Thoracic aorta (tissue), 2 donors: ENCODE data around the gene SLC16A12. TPM values are rescaled to one million over a fixed set of nuclear protein-coding genes. Genes with fewer than 3 reads are reported as not detected.

Experiments used
- ATAC-seq: fragments of 150-250 bp; one replicate; pipeline ENCODE4 v1.8.0; 2017; ENCODE audit warnings: low read depth; ENCODE audit not compliant: insufficient number of reproducible peaks, low FRiP score
- DNase-seq: peaks from one replicate; pipeline ENCODE4 v3.0.0-alpha.2; 2020; ENCODE audit warnings: low spot score
- H3K27ac ChIP-seq, 2 donors: fragments of 200-600 bp; sonication (generic); 1 replicate in 1 of 2; 2 replicates in 1 of 2; pipeline ENCODE4 v1.5.1; 2016; ENCODE audit warnings: mild to moderate bottlenecking in 2 of 2, moderate library complexity in 2 of 2
- H3K27me3 ChIP-seq: fragments of 200-600 bp; sonication (generic); replicated peaks from 2 replicates; pipeline ENCODE4 v1.6.0; 2016; ENCODE audit warnings: mild to moderate bottlenecking; ENCODE audit not compliant: insufficient read depth
- H3K36me3 ChIP-seq: fragments of 200-600 bp; sonication (generic); one replicate; pipeline ENCODE4 v1.5.1; 2016
- H3K4me1 ChIP-seq, 2 donors: fragments of 200-600 bp; sonication (generic); 1 replicate in 1 of 2; 2 replicates in 1 of 2; pipeline versions ENCODE4 v1.5.1 to v1.6.0; 2016; ENCODE audit warnings: low read depth in 2 of 2, mild to moderate bottlenecking in 1 of 2; ENCODE audit not compliant: control insufficient read depth in 1 of 2
- H3K4me3 ChIP-seq: fragments of 200-600 bp; sonication (generic); 2 replicates; pipeline ENCODE4 v1.5.1; 2016; ENCODE audit warnings: mild to moderate bottlenecking
- H3K9me3 ChIP-seq: fragments of 200-600 bp; sonication (generic); 2 replicates; pipeline ENCODE4 v1.5.1; 2016
- CTCF ChIP-seq: fragments of 200-600 bp; sonication (generic); IDR thresholded peaks from one replicate; pipeline ENCODE4 v1.5.1; 2019; ENCODE audit warnings: antibody characterized with exemption
- total RNA-seq, 2 donors: library from RNA; depleted of rRNA; stranded (reverse); fragments of >200 nt; gene quantifications; one replicate each; pipeline versions ENCODE4 v1.1.0 to v1.2.3, GENCODE V29; 2016

SLC16A12 gene
- total RNA-seq, 2 donors from 2014 or later: 1.2 to 1.5 TPM

GRCh38 chr10:89554433-89554832, 19.0 kb upstream of the SLC16A12 start:
- no peak for ATAC-seq
- H3K4me1 ChIP-seq: peaks cover 0 to 11% of the 10 kb centered on the region in 2 donors
- no peak overlapping the region for H3K4me3 ChIP-seq
- no peaks in the 10 kb centered on the region for H3K36me3 ChIP-seq
- no peak for DNase-seq
- no peak overlapping the region for H3K27ac ChIP-seq
- H3K27me3 ChIP-seq: no peaks in the 10 kb centered on the region
- no peaks in the 10 kb centered on the region for H3K9me3 ChIP-seq
- no peak for TF ChIP-seq CTCF

GRCh38 chr10:89553064-89553734, 17.8 kb upstream of the SLC16A12 start:
- H3K4me1 ChIP-seq: peaks cover 0 to 11% of the 10 kb centered on the region in 2 donors
- ATAC-seq (peak; percentile 89), DNase-seq (no peak)
- H3K4me3 ChIP-seq: no peak overlapping the region
- H3K9me3 ChIP-seq: no peaks in the 10 kb centered on the region
- peak overlapping the region in 1 of 2 donors; percentile 12 for H3K27ac ChIP-seq
- no peaks in the 10 kb centered on the region for H3K27me3 ChIP-seq
- no peaks in the 10 kb centered on the region for H3K36me3 ChIP-seq
- no peak for TF ChIP-seq CTCF

- no peak for DNase-seq
- H3K36me3 ChIP-seq: no peaks in the 10 kb centered on the region
- H3K27ac ChIP-seq: no peak overlapping the region
- ATAC-seq: no peak
- no peaks in the 10 kb centered on the region for H3K27me3 ChIP-seq
- TF ChIP-seq CTCF: no peak
- peaks cover 0 to 11% of the 10 kb centered on the region in 2 donors for H3K4me1 ChIP-seq
- H3K4me3 ChIP-seq: no peak overlapping the region
- H3K9me3 ChIP-seq: no peaks in the 10 kb centered on the region
Observed at GRCh38 chr10:89552213-89552612, 16.8 kb upstream of the SLC16A12 start.

- Histone ChIP-seq H3K4me1 (peaks cover 0 to 11% of the 10 kb centered on the region in 2 donors), H3K27me3 (no peaks in the 10 kb centered on the region), H3K27ac (no peak overlapping the region), H3K4me3 (no peak overlapping the region), H3K9me3 (no peaks in the 10 kb centered on the region), H3K36me3 (no peaks in the 10 kb centered on the region)
- no peak for TF ChIP-seq CTCF
- no peak for ATAC-seq
- no peak for DNase-seq
Observed at GRCh38 chr10:89550509-89550908, 15.1 kb upstream of the SLC16A12 start.

GRCh38 chr10:89549510-89549909, 14.1 kb upstream of the SLC16A12 start:
- TF ChIP-seq CTCF: no peak

More at GRCh38 chr10:89549510-89549909, 14.1 kb upstream of the SLC16A12 start:
- no peak overlapping the region for H3K27ac ChIP-seq
- DNase-seq: no peak
- no peaks in the 10 kb centered on the region for H3K36me3 ChIP-seq
- peaks cover 0 to 11% of the 10 kb centered on the region in 2 donors for H3K4me1 ChIP-seq
- ATAC-seq: no peak
- no peaks in the 10 kb centered on the region for H3K27me3 ChIP-seq
- no peaks in the 10 kb centered on the region for H3K9me3 ChIP-seq
- H3K4me3 ChIP-seq: no peak overlapping the region
